K562 (cell line): ENCODE results near the gene SLC15A3. TPM values are rescaled to one million over a fixed set of nuclear protein-coding genes. Genes with fewer than 3 reads are reported as not detected.

Experiments
- CAMTA2 ChIP-seq: fragments of 250-450 bp; sonication (Bioruptor Pico); conservative IDR thresholded peaks from 2 replicates; pipeline ENCODE4 v1.5.1; 2022
- CCNT2 ChIP-seq: IDR thresholded peaks from 2 replicates; pipeline ENCODE4 v1.6.1; 2011; ENCODE audit warnings: borderline replicate concordance, low read depth, mild to moderate bottlenecking, moderate library complexity, mixed read lengths, low read length; ENCODE audit not compliant: insufficient read length; ENCODE audit errors: extremely low read depth
- ILF3 ChIP-seq: fragments of 450-650 bp; IDR thresholded peaks from 2 replicates; pipeline ENCODE4 v1.6.1; 2018; ENCODE audit warnings: antibody characterized with exemption, mild to moderate bottlenecking, moderate library complexity, borderline replicate concordance
- NR2C1 ChIP-seq, 2 experiments: fragments of 450-650 bp; IDR thresholded peaks; 2 replicates each; pipeline ENCODE4 v1.6.1; 2017; ENCODE audit warnings: mild to moderate bottlenecking in 2 of 2, antibody characterized with exemption in 1 of 2, inconsistent platforms in 1 of 2, missing compliant biosample characterization in 1 of 2, missing genetic modification characterization in 1 of 2
- RBBP5 ChIP-seq: fragments of 200-600 bp; sonication (generic); IDR thresholded peaks from 2 replicates; pipeline ENCODE4 v1.6.1; 2012; ENCODE audit warnings: borderline replicate concordance, mild to moderate bottlenecking, low read length, control low read depth, inconsistent platforms; ENCODE audit not compliant: insufficient read depth, poor library complexity, severe bottlenecking
- SOX6 ChIP-seq: fragments of 450-650 bp; IDR thresholded peaks from 2 replicates; pipeline ENCODE4 v1.6.1; 2014; ENCODE audit warnings: mild to moderate bottlenecking
- ZNF444 ChIP-seq: fragments of 250-450 bp; sonication (Bioruptor Pico); IDR thresholded peaks from 2 replicates; pipeline ENCODE4 v1.4.0; 2020; ENCODE audit warnings: mild to moderate bottlenecking, moderate library complexity
- ZNF644 ChIP-seq: fragments of 200-800 bp; sonication (Bioruptor generic); IDR thresholded peaks from 2 replicates; pipeline ENCODE4 v1.6.1; 2016; ENCODE audit warnings: low read depth, missing genetic modification characterization, missing compliant biosample characterization
- polyA plus RNA-seq, 8 experiments: library from polyadenylated mRNA; depleted of rRNA in 4 of 8; stranded (reverse) in 5 of 8; unstranded in 3 of 8; fragments of >200 nt; fragmentation: Nextera tagmentation in 2 of 8; fragmentation: Illumina TruSeq in 1 of 8; extraction: Ambion mirVana in 2 of 8; extraction: Trizol in 1 of 8; gene quantifications; 2 replicates each; pipeline versions ENCODE4 v1.2.1 to v1.2.3, GENCODE V29; 2011 to 2014; ENCODE audit warnings: inconsistent platforms in 1 of 8, missing spikeins in 1 of 8
- total RNA-seq, 7 experiments: library from RNA; depleted of rRNA in 6 of 7; stranded (reverse); fragments of >200 nt in 6 of 7; fragmentation: Illumina TruSeq in 2 of 7; extraction: Trizol in 2 of 7; gene quantifications; 2 replicates each; pipeline versions ENCODE4 v1.2.1 to v1.2.3, GENCODE V29; 2011 to 2021; ENCODE audit warnings: low replicate concordance in 1 of 7
- TF ChIP-seq, protein P1 (sequence below): fragments of 450-650 bp; IDR thresholded peaks from 2 replicates; pipeline ENCODE4 v1.6.1; 2016; ENCODE audit warnings: low read depth
- TF ChIP-seq, protein P2 (sequence below): fragments of 250-450 bp; sonication (Bioruptor Pico); IDR thresholded peaks from 2 replicates; pipeline ENCODE4 v1.8.0; 2022; ENCODE audit warnings: inconsistent platforms
- TF ChIP-seq, protein P3 (sequence below): sonication (generic); formaldehyde crosslinking; IDR thresholded peaks from 2 replicates; pipeline ENCODE4 v1.8.0; 2022; ENCODE audit warnings: mild to moderate bottlenecking, missing genetic modification reagents

Gene SLC15A3
- total and polyA plus RNA-seq, 9 of the 15 experiments (the other 6 are each of a cell fraction or from before 2014, with no cell fraction given) = 0.07 to 0.27 TPM; not detected in 7

DNA sequence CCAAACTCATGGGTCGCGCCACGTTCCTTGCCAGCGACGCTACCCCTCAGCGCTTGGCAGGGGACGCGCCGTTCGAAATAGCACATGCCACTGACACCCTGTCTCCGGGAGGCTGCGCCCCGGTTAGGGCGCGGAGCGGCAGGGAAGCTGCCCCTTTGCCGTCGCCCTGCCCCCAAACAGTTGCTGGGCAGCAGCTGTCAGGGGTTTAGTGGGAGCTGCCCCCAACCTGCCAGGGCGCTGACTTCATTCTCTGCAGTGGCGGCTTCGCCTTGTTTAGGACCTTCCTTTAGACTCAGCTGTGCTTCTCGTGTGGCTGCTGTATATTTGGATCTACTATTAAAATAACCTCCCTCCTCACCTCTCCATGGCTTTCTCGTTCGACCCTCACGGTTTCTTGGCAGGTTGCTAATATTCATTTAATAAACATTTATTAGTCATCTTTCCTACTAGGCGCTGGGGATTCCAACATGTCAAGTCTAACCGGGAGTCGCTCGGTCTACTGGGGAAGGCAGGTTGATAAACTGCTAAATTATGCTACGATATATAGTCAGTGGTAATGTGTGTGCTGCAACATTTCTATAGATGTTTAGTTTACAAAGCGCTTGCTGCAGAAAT lies 37.2 kb downstream of the SLC15A3 start (continued):
- TF ChIP-seq ZNF444 (CRISPR knock-in tag) = no peak
- no peak for TF ChIP-seq RBBP5
- no peak for TF ChIP-seq ILF3
- no peak for TF ChIP-seq CAMTA2 (CRISPR knock-in tag)
- TF ChIP-seq SOX6 = no peak
- no peak for TF ChIP-seq ZNF644 (tag)
- TF ChIP-seq, protein P1, sequence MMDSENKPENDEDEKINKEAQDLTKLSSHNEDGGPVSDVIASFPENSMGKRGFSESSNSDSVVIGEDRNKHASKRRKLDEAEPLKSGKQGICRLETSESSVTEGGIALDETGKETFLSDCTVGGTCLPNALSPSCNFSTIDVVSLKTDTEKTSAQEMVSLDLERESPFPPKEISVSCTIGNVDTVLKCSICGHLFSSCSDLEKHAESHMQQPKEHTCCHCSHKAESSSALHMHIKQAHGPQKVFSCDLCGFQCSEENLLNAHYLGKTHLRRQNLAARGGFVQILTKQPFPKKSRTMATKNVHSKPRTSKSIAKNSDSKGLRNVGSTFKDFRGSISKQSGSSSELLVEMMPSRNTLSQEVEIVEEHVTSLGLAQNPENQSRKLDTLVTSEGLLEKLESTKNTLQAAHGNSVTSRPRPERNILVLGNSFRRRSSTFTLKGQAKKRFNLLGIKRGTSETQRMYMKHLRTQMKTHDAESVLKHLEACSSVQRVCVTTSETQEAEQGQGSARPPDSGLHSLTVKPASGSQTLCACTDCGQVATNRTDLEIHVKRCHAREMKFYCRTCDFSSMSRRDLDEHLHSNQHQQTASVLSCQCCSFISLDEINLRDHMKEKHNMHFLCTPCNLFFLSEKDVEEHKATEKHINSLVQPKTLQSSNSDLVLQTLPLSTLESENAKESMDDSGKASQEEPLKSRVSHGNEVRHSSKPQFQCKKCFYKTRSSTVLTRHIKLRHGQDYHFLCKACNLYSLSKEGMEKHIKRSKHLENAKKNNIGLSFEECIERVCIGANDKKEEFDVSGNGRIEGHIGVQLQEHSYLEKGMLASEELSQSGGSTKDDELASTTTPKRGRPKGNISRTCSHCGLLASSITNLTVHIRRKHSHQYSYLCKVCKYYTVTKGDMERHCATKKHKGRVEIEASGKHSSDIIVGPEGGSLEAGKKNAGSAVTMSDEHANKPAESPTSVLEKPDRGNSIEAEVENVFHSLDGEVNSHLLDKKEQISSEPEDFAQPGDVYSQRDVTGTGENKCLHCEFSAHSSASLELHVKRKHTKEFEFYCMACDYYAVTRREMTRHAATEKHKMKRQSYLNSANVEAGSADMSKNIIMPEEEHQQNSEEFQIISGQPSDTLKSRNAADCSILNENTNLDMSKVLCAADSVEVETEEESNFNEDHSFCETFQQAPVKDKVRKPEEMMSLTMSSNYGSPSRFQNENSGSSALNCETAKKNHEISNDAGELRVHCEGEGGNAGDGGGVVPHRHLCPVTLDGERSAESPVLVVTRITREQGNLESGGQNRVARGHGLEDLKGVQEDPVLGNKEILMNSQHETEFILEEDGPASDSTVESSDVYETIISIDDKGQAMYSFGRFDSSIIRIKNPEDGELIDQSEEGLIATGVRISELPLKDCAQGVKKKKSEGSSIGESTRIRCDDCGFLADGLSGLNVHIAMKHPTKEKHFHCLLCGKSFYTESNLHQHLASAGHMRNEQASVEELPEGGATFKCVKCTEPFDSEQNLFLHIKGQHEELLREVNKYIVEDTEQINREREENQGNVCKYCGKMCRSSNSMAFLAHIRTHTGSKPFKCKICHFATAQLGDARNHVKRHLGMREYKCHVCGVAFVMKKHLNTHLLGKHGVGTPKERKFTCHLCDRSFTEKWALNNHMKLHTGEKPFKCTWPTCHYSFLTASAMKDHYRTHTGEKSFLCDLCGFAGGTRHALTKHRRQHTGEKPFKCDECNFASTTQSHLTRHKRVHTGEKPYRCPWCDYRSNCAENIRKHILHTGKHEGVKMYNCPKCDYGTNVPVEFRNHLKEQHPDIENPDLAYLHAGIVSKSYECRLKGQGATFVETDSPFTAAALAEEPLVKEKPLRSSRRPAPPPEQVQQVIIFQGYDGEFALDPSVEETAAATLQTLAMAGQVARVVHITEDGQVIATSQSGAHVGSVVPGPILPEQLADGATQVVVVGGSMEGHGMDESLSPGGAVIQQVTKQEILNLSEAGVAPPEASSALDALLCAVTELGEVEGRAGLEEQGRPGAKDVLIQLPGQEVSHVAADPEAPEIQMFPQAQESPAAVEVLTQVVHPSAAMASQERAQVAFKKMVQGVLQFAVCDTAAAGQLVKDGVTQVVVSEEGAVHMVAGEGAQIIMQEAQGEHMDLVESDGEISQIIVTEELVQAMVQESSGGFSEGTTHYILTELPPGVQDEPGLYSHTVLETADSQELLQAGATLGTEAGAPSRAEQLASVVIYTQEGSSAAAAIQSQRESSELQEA = no peak
- no peak for TF ChIP-seq NR2C1 (IDR thresholded peaks at IDR 0.05)
- TF ChIP-seq NR2C1 (tag; IDR thresholded peaks at IDR 0.05) = no peak
- TF ChIP-seq, protein P2, sequence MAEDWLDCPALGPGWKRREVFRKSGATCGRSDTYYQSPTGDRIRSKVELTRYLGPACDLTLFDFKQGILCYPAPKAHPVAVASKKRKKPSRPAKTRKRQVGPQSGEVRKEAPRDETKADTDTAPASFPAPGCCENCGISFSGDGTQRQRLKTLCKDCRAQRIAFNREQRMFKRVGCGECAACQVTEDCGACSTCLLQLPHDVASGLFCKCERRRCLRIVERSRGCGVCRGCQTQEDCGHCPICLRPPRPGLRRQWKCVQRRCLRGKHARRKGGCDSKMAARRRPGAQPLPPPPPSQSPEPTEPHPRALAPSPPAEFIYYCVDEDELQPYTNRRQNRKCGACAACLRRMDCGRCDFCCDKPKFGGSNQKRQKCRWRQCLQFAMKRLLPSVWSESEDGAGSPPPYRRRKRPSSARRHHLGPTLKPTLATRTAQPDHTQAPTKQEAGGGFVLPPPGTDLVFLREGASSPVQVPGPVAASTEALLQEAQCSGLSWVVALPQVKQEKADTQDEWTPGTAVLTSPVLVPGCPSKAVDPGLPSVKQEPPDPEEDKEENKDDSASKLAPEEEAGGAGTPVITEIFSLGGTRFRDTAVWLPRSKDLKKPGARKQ (CRISPR knock-in tag) = no peak
- TF ChIP-seq, protein P3, sequence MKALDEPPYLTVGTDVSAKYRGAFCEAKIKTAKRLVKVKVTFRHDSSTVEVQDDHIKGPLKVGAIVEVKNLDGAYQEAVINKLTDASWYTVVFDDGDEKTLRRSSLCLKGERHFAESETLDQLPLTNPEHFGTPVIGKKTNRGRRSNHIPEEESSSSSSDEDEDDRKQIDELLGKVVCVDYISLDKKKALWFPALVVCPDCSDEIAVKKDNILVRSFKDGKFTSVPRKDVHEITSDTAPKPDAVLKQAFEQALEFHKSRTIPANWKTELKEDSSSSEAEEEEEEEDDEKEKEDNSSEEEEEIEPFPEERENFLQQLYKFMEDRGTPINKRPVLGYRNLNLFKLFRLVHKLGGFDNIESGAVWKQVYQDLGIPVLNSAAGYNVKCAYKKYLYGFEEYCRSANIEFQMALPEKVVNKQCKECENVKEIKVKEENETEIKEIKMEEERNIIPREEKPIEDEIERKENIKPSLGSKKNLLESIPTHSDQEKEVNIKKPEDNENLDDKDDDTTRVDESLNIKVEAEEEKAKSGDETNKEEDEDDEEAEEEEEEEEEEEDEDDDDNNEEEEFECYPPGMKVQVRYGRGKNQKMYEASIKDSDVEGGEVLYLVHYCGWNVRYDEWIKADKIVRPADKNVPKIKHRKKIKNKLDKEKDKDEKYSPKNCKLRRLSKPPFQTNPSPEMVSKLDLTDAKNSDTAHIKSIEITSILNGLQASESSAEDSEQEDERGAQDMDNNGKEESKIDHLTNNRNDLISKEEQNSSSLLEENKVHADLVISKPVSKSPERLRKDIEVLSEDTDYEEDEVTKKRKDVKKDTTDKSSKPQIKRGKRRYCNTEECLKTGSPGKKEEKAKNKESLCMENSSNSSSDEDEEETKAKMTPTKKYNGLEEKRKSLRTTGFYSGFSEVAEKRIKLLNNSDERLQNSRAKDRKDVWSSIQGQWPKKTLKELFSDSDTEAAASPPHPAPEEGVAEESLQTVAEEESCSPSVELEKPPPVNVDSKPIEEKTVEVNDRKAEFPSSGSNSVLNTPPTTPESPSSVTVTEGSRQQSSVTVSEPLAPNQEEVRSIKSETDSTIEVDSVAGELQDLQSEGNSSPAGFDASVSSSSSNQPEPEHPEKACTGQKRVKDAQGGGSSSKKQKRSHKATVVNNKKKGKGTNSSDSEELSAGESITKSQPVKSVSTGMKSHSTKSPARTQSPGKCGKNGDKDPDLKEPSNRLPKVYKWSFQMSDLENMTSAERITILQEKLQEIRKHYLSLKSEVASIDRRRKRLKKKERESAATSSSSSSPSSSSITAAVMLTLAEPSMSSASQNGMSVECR (CRISPR knock-in tag) = no peak; the same call in 1 of the 2 replicates
- TF ChIP-seq CCNT2 = no peak
